SKM-1 treated with dmso at 0.1 percent for 144 hours (cell line): Measurements from ENCODE around the gene DAO.

ENCODE experiments used
- DNase-seq: peaks from one replicate; lab custom pipeline; 2025; ENCODE audit not compliant: unreplicated experiment; lab: John Stamatoyannopoulos, UW

Gene DAO

GRCh38 chr12:108918206-108918605, 38.3 kb downstream of the DAO start:
- no peak for DNase-seq

- DNase-seq, result no peak
These were observed 39.2 kb downstream of the DAO start for GRCh38 chr12:108918960-108919642.

GRCh38 chr12:108921946-108922345, 42.1 kb downstream of the DAO start:
- no peak for DNase-seq

DNA sequence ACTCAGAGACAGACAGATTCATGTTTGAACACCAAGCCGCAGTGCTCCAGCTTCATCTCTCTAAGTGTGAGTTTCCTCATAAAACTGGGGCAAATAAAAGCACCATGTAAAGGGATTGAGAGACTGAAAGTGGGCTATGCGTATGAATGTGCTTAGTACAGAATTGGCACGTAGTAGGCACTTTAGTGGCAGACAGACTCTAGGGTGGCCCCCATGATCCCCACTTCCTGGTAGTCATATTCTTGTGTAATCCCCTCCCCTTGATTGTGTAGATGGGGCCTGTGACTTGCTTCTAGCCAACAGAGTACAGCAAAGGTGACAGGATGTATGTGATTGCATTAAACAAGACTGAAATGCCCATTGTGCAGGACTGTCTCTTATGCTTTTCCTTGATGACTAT, 43.0 kb downstream of the DAO start:
- no peak for DNase-seq

GRCh38 chr12:108928695-108929094, 48.8 kb downstream of the DAO start:
- no peak for DNase-seq

GRCh38 chr12:108930155-108930554, 50.3 kb downstream of the DAO start:
- DNase-seq, result no peak

- no peak for DNase-seq
These were observed 50.9 kb downstream of the DAO start for GRCh38 chr12:108930756-108931155.

DNA sequence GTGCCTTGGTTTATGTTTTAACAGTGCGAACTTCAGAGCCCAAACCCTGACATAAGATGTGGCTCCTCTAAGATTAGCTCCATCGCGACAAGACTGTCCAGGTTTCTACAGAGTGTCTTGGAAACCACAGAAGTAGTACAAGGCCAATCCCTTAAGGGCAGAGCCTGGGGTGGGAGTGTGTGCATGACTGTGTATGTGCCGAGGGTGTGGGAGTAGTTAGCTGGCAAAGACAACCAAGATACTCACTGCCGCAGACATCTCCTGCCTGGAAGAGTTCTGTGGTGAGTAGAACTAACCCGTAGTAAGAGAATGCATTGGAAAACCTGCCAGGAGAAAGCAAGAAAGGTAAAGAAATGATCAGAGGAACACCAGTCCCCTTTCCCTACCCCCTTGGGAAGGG, 54.1 kb downstream of the DAO start:
- DNase-seq, result no peak

DNA sequence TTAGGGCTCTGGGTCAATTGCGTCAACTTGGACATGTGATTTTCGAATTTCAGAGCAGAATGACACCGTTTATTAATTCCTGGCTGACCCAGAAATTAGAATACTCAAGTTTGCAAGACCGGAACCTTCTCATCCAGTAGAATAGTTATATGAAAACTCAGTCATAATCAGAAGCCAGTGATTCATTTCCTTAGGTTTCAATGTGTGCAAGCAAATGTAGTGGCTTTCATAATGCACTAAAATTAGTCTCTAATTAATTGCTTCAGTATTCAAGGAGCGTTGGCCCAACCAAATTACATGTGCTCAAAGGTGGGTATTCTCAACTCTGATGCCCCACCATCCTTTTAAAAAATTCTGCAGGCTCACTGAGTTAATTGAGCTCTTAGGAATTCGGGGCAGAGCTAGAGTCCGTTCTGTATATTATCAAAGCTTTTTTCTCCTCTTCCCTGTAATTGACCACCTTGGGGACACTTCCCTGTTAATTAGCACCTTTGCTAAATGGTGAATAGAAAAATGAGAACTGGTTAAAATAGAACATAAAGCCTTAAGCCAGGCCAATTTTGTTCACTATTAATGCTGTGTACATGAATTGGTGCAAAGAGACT, 55.4 kb downstream of the DAO start:
- DNase-seq, result no peak

DNA sequence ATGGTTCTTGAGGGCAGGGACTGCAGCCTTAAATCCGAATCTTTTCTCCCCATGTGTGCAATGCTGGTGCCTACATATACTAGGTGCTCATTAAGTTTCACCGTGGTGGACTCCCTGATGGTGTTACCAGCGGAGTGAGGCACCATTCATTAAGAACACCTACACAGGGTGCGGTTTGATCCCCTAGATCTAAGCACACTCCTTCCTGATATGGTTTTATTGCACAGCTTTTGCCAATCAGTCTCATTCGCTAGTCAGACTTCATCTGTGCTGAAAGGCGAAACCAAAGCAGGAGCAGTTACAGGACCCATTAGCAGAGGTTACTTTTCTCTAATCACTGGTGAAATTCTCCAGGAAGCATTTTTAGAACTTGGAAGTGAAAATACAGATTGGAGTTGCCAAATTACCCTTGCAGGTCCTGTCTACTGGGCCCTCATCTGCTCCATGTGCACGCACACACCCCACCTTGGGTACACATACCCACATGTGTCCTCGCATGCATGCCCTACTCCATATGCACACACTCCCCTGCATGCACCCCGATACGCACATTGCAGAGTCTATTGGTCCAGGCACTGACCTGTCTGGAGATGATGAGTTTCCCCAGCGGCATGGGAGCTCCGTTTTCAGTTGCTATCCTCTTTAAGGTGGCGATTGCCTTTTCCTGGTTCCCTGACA, 58.5 kb downstream of the DAO start:
- no peak for DNase-seq

GRCh38 chr12:108939594-108939993, 59.7 kb downstream of the DAO start:
- no peak for DNase-seq

DNA sequence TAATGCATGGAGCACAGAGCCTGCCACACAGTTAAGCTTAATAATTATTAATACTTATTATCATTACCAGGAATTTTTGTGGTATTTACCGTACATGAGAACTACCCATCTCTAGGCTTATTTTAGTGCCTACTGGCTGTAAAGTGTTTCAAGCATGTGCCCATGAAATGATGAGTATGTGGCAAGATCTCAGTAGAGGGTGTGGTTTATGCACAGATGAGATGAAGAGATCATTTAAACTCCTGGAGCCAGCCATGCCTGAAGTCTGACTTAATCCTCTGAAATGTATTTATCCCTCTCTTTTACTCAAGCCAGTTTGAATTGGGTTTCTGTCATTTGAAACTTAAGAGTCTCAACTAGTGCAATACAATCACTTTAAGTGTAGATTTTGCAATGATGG, 60.2 kb downstream of the DAO start:
- no peak for DNase-seq

DNA sequence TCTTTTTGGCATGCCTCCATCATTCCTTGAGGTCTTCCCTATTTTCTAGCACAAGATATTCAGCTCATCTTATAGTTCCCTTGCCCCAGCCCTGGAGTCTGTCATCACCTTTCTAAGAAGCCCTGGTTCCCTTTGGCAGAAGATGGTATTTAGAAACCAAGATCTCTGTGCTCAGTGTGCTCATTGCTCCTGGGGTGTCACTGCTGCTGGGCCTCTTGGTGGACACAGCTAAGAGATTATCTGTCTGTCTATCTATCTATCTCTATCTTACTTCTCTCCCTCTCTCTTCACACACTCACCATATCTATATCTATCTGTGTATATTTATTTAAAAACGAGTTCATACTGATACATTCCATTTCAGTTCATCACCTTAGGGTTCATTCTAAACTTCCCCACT, 67.2 kb downstream of the DAO start:
- no peak for DNase-seq

- no peak for DNase-seq
These were observed 68.5 kb downstream of the DAO start for GRCh38 chr12:108948367-108948766.

- no peak for DNase-seq
These were observed 70.1 kb downstream of the DAO start for GRCh38 chr12:108949976-108950375.
